Activated CD4-positive, alpha-beta T cell treated with anti-CD3 and anti-CD28 coated beads for 36 hours (primary cell): ENCODE data around the gene GPS1. TPM values are rescaled to one million over a fixed set of nuclear protein-coding genes. Genes with fewer than 3 reads are reported as not detected.

Experiments
- ATAC-seq: fragments of 200-7000 bp; cut with Tn5 transposase; one replicate; pipeline ENCODE4 v1.10.0; 2021; ENCODE audit warnings: mild to moderate bottlenecking, moderate library complexity
- CTCF ChIA-PET: fragments of 350-600 bp; sonication (Branson Sonifier 250); formaldehyde crosslinking; loops from one replicate; lab custom pipeline; 2021; ENCODE audit warnings: antibody characterized with exemption; lab: Charles Lee
- POLR2A ChIA-PET: fragments of 350-600 bp; sonication (Branson Sonifier 250); formaldehyde crosslinking; loops from one replicate; lab custom pipeline; 2021; ENCODE audit warnings: antibody characterized with exemption, inconsistent platforms; lab: Charles Lee
- DNase-seq: peaks from one replicate; pipeline ENCODE4 v3.0.0-alpha.2; 2020
- H3K27ac Mint-ChIP-seq: one replicate; pipeline ENCODE4 v1.8.0; 2021; ENCODE audit warnings: mixed read lengths
- H3K27me3 Mint-ChIP-seq: one replicate; pipeline ENCODE4 v1.8.0; 2021; ENCODE audit warnings: mixed read lengths
- H3K36me3 Mint-ChIP-seq: one replicate; pipeline ENCODE4 v1.8.0; 2021; ENCODE audit warnings: low read depth, mixed read lengths
- H3K4me1 Mint-ChIP-seq: one replicate; pipeline ENCODE4 v1.8.0; 2021; ENCODE audit warnings: mixed read lengths
- H3K4me3 Mint-ChIP-seq: one replicate; pipeline ENCODE4 v1.8.0; 2021; ENCODE audit warnings: mild to moderate bottlenecking, moderate library complexity, mixed read lengths
- H3K9me3 Mint-ChIP-seq: one replicate; pipeline ENCODE4 v1.8.0; 2021; ENCODE audit warnings: low read depth, mixed read lengths
- intact Hi-C, 2 experiments: fragments of 100-400 bp; cut with DNase I in 1 of 2; cut with micrococcal nuclease in 1 of 2; formaldehyde crosslinking; loops; one replicate each; pipeline versions ENCODE4 v1.14.2 to v1.15.1; 2022 to 2024; cut with DNase I, micrococcal nuclease
- total RNA-seq, 2 experiments: library from RNA; stranded (reverse); gene quantifications; one replicate each; pipeline ENCODE4 v1.2.3, GENCODE V29; 2021

The GPS1 gene
- total RNA-seq, 2 experiments from 2014 or later = 69.0 to 73.5 TPM

DNA sequence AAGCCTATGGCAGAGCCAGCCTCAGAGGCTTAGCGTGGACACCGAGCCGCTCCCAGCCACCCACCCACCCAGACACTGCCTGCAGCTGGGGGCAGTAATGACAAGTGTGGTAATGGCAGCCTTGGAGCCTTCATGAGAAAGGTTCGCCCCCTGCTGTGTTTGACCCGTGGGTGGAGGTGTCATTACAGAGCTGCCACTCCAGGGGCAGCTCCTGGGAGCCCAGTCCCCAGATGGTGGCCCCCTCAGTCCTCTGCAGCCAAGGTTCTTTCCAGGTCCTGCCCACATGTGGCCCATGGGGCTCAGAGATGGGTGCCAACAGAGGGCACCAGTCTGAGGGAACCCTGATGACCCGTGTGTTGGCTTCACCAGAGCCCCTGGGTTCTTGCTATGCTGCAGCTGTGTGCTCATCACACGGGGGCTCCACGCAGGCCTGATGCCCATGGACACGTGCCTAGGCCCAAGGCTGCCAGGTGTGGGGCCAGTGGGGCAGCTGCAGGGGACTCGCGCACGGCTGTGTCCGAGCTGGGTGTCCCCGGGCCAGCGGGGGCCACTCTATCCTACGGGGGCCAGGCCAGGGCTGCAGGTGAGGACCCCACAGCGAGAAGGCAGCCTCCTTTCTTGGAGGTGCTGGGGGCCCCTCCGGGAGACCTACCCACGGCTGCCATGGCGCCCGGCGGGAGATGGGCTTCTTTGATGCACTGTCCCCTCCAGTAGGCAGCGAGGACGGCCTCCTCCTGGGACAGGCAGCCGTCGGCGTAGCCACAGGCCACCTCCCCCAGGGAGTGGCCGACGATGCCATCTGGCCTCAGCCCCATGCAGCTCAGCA lies 38.2 kb downstream of the GPS1 start:
- no peaks in the 10 kb centered on the region for H3K27me3 Mint-ChIP-seq
- ChIA-PET POLR2A (no interaction called here), CTCF (interaction anchor here (0.7 to 1.6 kb wide), 2 partner anchors 24 to 54 kb away, joined by 3 read pairs; no protein-coding TSS in a partner anchor)
- H3K4me1 Mint-ChIP-seq = no peaks in the 10 kb centered on the region
- intact Hi-C loops = no loop called here
- no peak for ATAC-seq
- H3K4me3 Mint-ChIP-seq = no peak overlapping the region
- peaks cover 18% of the 10 kb centered on the region for H3K36me3 Mint-ChIP-seq
- no peaks in the 10 kb centered on the region for H3K9me3 Mint-ChIP-seq
- DNase-seq = peak; percentile 6
- H3K27ac Mint-ChIP-seq = no peak overlapping the region

DNA sequence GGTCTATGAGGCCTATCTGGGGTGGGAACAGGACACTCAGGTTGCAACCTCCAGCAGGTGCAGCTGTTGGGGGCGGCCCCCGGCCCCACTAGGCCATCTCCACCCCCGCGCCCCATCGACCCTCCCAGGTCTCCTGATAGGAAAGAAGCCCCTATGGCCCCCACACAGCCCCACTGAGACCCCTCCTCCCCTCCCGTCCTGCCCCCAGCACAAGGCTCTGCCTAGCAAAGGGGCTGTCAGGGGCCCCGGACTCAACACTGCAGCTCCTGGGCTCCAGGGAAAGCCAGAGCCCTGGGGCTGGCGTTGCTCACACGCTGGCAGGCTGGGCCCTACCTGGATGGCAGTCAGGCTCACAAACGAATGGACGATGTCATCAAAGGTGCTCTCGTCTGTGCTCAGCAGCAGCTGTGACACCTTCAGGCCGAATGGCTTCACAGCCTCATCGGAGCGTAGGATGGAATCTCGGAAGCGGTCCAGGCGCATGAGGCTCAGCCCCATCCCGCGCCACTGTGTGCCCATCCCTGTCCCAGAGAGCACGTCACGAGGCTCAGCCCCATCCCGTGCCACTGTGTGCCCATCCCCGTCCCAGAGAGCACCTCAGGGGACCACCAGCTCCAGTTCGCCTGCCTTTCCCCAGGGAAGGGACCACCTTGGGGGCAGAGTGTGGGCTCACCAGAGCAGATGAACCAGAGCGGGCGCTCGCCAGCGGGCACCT lies 39.0 kb downstream of the GPS1 start:
- H3K36me3 Mint-ChIP-seq = peaks cover 23% of the 10 kb centered on the region
- ATAC-seq = no peak
- no peaks in the 10 kb centered on the region for H3K4me1 Mint-ChIP-seq
- H3K27ac Mint-ChIP-seq = no peak overlapping the region
- POLR2A ChIA-PET = no interaction called here
- H3K9me3 Mint-ChIP-seq = no peaks in the 10 kb centered on the region
- no peak overlapping the region for H3K4me3 Mint-ChIP-seq
- no peak for DNase-seq
- intact Hi-C loops = no loop called here
- CTCF ChIA-PET = interaction anchor here (0.7 kb wide), 1 partner anchor 54 kb away, joined by 3 read pairs; no protein-coding TSS in a partner anchor
- H3K27me3 Mint-ChIP-seq = no peaks in the 10 kb centered on the region

DNA sequence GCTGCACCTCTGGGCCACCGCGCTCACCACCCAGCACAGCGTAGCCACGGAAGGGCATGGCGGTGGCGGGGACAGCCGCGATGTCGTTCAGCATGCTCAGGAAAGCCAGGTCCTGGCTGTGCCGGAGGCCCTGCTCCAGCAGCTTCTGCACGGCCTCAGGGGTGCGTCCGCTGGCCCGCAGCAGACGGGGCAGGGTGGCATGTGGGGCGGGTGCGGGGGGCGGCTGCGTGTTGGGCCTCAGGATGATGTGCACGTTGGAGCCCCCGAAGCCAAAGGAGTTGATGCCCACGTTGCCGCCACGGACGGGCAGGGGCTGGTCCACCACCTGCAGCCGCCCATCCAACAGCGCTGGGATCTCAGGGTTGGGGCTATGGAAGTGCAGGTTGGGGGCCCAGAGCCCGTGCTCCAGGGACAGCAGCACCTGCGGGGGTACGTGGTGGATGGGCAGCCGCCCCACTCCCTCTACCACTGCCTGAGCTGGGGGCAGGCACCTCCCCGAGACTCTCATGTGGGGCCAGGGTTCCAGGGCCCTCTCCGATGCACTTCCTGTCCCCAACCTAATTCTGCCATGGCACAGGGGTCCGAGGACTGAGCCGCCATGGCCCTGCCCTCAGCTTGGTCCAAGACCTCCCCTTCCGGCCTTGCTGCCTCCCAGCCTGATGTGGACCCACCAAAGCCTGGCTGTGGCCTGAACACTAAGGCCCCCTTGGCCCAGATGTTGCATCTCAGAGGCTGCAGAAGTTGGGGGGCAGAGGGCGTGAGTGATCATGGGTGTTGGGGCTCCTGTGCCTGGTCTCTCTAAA lies 39.8 kb downstream of the GPS1 start:
- peaks cover 26% of the 10 kb centered on the region for H3K36me3 Mint-ChIP-seq
- no peak overlapping the region for H3K27ac Mint-ChIP-seq
- H3K9me3 Mint-ChIP-seq = no peaks in the 10 kb centered on the region
- intact Hi-C loops = no loop called here
- no peak for DNase-seq
- ChIA-PET POLR2A (no interaction called here), CTCF (interaction anchor here (0.6 kb wide), 1 partner anchor 110 kb away, joined by 3 read pairs; no protein-coding TSS in a partner anchor)
- no peak for ATAC-seq
- no peaks in the 10 kb centered on the region for H3K27me3 Mint-ChIP-seq
- H3K4me1 Mint-ChIP-seq = peaks cover 3% of the 10 kb centered on the region
- no peak overlapping the region for H3K4me3 Mint-ChIP-seq

DNA sequence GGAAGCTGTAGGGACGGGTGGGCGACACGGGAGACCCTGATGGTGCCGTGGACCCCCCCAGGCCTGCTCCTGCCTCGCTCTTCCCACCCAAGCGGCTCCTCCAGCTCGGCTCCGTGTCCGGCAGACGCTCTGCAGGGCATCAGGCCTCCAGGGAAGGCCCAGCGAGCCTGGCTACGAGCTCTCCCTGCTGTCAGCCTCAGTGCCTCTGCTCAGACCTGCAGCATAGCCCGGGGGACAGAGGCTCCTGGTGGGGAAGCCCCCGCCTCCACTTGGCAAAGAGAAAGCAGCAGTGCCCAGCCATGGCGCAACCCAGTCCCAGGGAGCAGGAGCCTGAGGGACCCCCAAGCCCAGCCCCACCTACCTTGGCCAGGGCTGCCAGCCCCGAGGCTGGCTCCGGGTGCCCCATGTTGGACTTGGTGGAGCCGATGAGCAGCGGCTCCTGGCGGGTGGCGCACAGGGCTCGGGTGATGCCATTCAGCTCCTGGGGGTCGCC lies 40.4 kb downstream of the GPS1 start:
- DNase-seq (no peak), ATAC-seq (no peak)
- CTCF ChIA-PET = interaction anchor here (0.6 kb wide), 1 partner anchor 109 kb away, joined by 3 read pairs; no protein-coding TSS in a partner anchor
- Mint-ChIP-seq H3K4me3 (no peak overlapping the region), H3K27ac (no peak overlapping the region), H3K36me3 (peaks cover 27% of the 10 kb centered on the region), H3K27me3 (no peaks in the 10 kb centered on the region), H3K9me3 (no peaks in the 10 kb centered on the region), H3K4me1 (peaks cover 3% of the 10 kb centered on the region)
- intact Hi-C loops = no loop called here
- POLR2A ChIA-PET = no interaction called here

DNA sequence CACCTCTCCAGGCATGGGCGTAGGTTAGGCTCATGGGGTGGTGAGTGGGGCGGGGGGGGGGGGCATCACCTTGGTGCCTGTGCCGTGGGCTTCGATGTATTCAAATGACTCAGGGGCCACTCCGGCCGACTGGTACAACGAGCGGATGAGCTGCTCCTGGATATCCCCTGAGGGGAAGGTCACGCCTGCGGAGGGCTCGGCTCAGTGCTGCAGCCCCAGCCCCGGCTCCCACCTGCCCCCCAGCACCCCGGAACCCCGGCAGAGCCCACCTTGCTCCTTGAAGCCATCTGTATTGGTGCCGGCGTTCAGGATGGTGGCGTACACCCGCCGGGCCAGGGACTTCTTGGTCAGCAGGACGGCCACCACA lies 40.9 kb downstream of the GPS1 start:
- peaks cover 3% of the 10 kb centered on the region for H3K4me1 Mint-ChIP-seq
- no peak overlapping the region for H3K4me3 Mint-ChIP-seq
- H3K27ac Mint-ChIP-seq = no peak overlapping the region
- ChIA-PET CTCF (interaction anchor here (0.6 kb wide), 1 partner anchor 109 kb away, joined by 3 read pairs; no protein-coding TSS in a partner anchor), POLR2A (no interaction called here)
- intact Hi-C loops = no loop called here
- DNase-seq = no peak
- H3K36me3 Mint-ChIP-seq = peaks cover 27% of the 10 kb centered on the region
- no peaks in the 10 kb centered on the region for H3K9me3 Mint-ChIP-seq
- no peak for ATAC-seq
- no peaks in the 10 kb centered on the region for H3K27me3 Mint-ChIP-seq

DNA sequence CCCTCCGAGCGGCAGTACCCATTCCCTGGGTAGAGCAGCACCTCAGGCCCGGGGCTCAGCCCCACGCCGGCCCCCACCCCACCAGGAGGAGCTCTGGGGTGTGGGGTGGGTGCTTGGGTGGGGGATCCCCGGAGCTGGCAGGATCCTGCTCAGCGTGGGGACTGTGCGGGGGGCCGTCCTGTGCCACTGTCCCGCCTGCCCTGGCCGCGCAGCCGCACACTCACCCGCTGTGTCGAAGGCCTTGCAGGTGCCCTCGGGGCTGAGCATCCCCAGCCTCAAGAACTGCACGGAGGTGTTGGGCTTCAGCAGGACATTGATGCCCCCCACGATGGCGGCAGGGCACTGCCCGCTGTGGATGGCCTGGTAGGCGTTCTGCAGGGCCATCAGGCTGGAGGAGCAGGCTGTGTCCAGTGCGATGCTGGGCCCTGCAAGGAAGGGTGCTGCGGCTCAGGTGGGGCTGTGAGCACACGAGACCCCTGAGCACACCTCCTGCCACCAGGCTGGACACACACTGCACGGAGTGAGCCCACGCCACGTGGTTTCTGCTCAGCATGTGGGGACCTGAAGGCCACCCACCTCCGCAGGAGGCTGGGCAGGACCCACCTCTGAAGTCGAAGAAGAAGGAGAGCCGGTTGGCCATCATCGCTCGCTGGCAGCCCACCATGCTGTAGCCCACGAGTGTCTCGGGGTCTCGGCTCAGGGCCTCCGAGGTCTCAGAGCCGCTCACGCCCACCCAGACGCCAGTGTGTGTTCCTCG lies 41.5 kb downstream of the GPS1 start:
- Mint-ChIP-seq H3K36me3 (peaks cover 25% of the 10 kb centered on the region), H3K27ac (no peak overlapping the region), H3K4me1 (peaks cover 3% of the 10 kb centered on the region), H3K4me3 (no peak overlapping the region), H3K27me3 (no peaks in the 10 kb centered on the region), H3K9me3 (no peaks in the 10 kb centered on the region)
- ATAC-seq (no peak), DNase-seq (no peak)
- intact Hi-C loops = no loop called here
- POLR2A ChIA-PET = no interaction called here
- CTCF ChIA-PET = no interaction called here

DNA sequence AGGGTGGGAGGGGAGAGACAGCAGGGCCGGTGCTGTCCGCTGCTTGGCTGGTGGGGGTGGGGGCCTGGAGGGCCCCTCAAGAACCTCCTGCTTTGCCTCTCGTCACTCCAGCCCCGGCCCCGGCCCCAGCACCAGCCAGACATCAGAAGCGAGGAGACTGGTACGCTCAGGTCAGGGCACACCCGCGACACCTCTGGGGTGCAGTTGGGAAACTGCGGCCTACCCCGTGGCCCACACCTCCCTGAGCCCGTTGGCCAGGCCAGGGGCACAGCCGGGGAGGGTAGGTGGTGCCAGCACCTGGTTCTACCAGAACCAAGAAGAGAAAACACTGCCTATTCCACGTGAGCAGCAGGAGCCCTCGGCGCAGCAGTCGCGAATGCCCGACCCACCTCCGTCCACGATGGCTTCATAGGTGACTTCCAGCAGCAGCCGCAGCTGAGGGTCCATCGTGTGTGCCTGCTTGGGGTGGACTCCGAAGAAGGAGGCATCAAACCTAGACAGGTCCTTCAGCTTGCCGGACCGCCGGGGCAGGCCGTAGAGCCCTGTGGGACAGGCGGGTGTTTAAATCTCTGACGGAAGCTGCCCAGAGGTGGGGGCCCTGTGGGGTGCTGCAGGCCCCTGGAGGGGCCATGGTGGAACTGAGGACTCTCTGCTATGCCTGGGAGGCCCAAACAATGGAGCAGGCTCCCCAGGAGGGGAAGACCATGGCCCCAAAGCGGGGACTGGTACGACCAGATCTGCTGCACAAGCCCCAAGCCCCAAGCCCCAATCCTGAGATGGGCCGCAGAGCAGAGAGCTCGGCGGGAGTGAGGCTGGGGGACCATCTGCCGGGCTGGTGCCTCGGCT lies 43.5 kb downstream of the GPS1 start:
- Mint-ChIP-seq H3K36me3 (peaks cover 23% of the 10 kb centered on the region), H3K9me3 (no peaks in the 10 kb centered on the region), H3K27ac (no peak overlapping the region), H3K4me1 (peaks cover 8% of the 10 kb centered on the region), H3K4me3 (peak overlapping the region; percentile 74), H3K27me3 (no peaks in the 10 kb centered on the region)
- POLR2A ChIA-PET = interaction anchor here (0.6 kb wide), 1 partner anchor 58 kb away, joined by 3 read pairs; the partner anchor contains the start of gene DCXR
- DNase-seq (no peak), ATAC-seq (no peak)
- intact Hi-C loops = no loop called here
- CTCF ChIA-PET = interaction anchor here (0.7 to 1.2 kb wide), 2 partner anchors 65 to 1925 kb away, joined by 3 read pairs; partner anchors contain the start of gene CARD14

DNA sequence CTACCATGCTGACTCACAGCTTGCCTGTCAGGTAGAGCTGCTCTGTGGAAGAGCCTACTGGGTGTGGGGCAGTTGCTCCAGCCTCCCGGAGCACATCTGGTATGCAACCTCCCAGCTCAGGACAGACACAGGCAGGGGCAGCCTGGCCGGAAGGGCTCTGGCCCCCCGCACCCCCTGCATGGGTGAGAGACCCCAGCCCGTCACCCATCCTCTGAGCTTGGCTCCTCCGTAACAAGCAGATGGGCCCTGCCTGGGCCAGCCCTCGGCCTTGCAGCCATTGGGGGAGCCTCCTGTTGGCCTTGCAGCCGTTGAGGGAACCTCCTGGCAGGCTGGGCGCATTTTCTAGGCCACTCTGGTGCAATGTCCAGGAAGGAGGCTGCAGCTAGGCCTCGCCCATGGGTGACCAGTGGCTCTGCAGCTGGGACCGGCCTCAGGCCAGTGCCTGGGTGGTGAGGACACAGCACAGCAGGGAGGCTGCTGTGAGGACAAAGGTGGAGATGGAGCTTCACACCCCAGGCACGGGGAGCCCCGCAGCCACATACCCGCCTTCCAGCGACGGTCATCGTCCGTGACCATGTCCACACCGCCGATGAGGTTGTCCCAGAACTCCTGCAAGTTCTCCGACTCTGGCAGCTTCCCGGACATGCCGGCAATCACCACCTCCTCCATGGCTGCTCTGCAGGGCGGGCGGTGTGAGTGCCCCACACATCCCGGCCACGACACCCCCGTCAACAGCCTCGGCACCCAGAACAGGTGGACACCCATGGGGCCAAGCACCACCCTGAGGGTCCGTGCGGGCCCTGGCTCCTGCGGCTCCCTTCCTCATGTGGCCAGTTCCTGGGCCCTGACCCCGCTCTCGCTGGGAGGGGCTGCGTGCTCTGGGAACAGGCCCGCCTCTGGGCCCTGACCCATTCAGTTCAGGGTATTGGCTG lies 44.3 kb downstream of the GPS1 start:
- CTCF ChIA-PET = interaction anchor here (0.7 to 1.2 kb wide), 2 partner anchors 66 to 1926 kb away, joined by 3 read pairs; partner anchors contain the start of gene CARD14
- ATAC-seq (no peak), DNase-seq (no peak)
- Mint-ChIP-seq H3K4me1 (peaks cover 14% of the 10 kb centered on the region), H3K9me3 (no peaks in the 10 kb centered on the region), H3K4me3 (peak overlapping the region; percentile 74), H3K36me3 (peaks cover 22% of the 10 kb centered on the region), H3K27me3 (no peaks in the 10 kb centered on the region), H3K27ac (no peak overlapping the region)
- POLR2A ChIA-PET = interaction anchor here (0.6 kb wide), 1 partner anchor 59 kb away, joined by 3 read pairs; the partner anchor contains the start of gene DCXR
- intact Hi-C loops = no loop called here

DNA sequence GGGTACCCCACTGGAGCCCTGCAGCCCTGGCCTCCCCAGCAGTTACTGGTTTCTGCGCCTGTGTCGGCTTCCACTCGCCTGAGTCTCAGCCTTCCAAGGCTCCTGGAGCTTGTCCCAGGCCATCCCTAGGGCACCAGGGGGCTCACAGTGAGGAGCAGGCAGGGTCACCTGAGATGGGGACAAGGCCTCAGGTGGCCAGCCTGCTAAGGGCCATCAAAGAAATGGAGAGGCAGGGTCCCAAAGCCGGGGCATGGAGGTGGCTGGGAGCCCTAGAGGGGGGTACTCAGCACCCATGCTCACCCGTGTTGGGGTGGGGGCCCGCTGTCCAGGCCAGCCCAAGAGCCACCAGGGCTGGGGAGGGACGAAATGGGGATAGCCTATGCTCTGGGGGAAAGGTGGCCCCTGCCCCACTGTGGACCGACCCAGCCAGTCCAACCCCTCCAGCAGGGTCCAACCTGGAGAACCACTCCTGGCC lies 45.0 kb downstream of the GPS1 start:
- no peak for ATAC-seq
- POLR2A ChIA-PET = no interaction called here
- no peak overlapping the region for H3K27ac Mint-ChIP-seq

More for the DNA sequence above, 45.0 kb downstream of the GPS1 start:
- intact Hi-C loops = no loop called here
- DNase-seq = no peak
- Mint-ChIP-seq H3K4me3 (peak overlapping the region; percentile 74), H3K36me3 (peaks cover 18% of the 10 kb centered on the region), H3K4me1 (peaks cover 14% of the 10 kb centered on the region), H3K9me3 (no peaks in the 10 kb centered on the region), H3K27me3 (no peaks in the 10 kb centered on the region)
- CTCF ChIA-PET = interaction anchor here (0.6 kb wide), 1 partner anchor 35 kb away, joined by 3 read pairs; no protein-coding TSS in a partner anchor
